SK-N-SH (cell line): ENCODE results near the gene BTN3A1. TPM values are rescaled to one million over a fixed set of nuclear protein-coding genes. Genes with fewer than 3 reads are reported as not detected.
"Not testable (repeated sequence)": the region's sequence is repeated elsewhere in the genome, so short reads cannot be mapped to it uniquely, and the experiment has no call there.

Experiments
- CTCF ChIA-PET: fragments of 300-600, 350-600 bp; formaldehyde crosslinking; extraction: SDS; loops from one replicate; lab custom pipeline; 2021; lab: Yijun Ruan, JAX
- POLR2A ChIA-PET: fragments of 350-600 bp; sonication (Branson Sonifier 250); formaldehyde crosslinking; extraction: SDS; loops from one replicate; lab custom pipeline; 2020; ENCODE audit warnings: antibody characterized with exemption, inconsistent platforms; lab: Yijun Ruan, JAX
- DNase-seq: peaks from one replicate; pipeline ENCODE4 v3.0.0; 2012
- H2AFZ ChIP-seq: fragments of 200-600 bp; sonication (generic); 2 replicates; pipeline ENCODE4 v1.8.1; 2016; ENCODE audit warnings: antibody characterized with exemption, mild to moderate bottlenecking, low read depth
- H3F3A ChIP-seq: fragments of 200-600 bp; sonication (generic); replicated peaks from 2 replicates; pipeline ENCODE3; 2016; ENCODE audit warnings: antibody characterized with exemption, mild to moderate bottlenecking; ENCODE audit not compliant: insufficient read depth
- H3K27ac ChIP-seq, 2 experiments: fragments of 200-500 bp in 1 of 2; fragments of 200-600 bp in 1 of 2; sonication (Bioruptor generic) in 1 of 2; sonication (generic), shearing (Covaris generic) in 1 of 2; 2 replicates each; pipeline versions ENCODE4 v1.5.1 to v1.6.1; 2014 to 2016; ENCODE audit warnings: low read depth in 2 of 2, inconsistent platforms in 1 of 2, low read length in 1 of 2, mild to moderate bottlenecking in 1 of 2, mixed read lengths in 1 of 2
- H3K27me3 ChIP-seq: fragments of 200-600 bp; sonication (generic), shearing (Covaris generic); 2 replicates; pipeline ENCODE4 v1.6.1; 2016; ENCODE audit warnings: mixed run types; ENCODE audit not compliant: insufficient read depth
- H3K36me3 ChIP-seq, 2 experiments: fragments of 200-500 bp in 1 of 2; fragments of 200-600 bp in 1 of 2; sonication (Bioruptor generic) in 1 of 2; sonication (generic) in 1 of 2; replicated peaks in 1 of 2; 2 replicates each; pipeline versions ENCODE3 to v1.5.1; 2014 to 2016; ENCODE audit warnings: low read length in 1 of 2, mild to moderate bottlenecking in 1 of 2; ENCODE audit not compliant: insufficient read depth in 2 of 2, control insufficient read depth in 1 of 2
- H3K4me1 ChIP-seq, 2 experiments: fragments of 200-500 bp in 1 of 2; fragments of 200-600 bp in 1 of 2; sonication (Bioruptor generic) in 1 of 2; sonication (generic), shearing (Covaris generic) in 1 of 2; 2 replicates each; pipeline versions ENCODE4 v1.5.1 to v1.6.1; 2014 to 2016; ENCODE audit warnings: low read depth in 1 of 2, low read length in 1 of 2, mixed run types in 1 of 2; ENCODE audit not compliant: insufficient read depth in 2 of 2, control insufficient read depth in 1 of 2
- H3K4me2 ChIP-seq: fragments of 200-600 bp; sonication (generic), shearing (Covaris generic); 2 replicates; pipeline ENCODE4 v1.6.1; 2017; ENCODE audit warnings: mixed run types
- H3K4me3 ChIP-seq, 2 experiments: fragments of 200-500 bp in 1 of 2; fragments of 200-600 bp in 1 of 2; sonication (Bioruptor generic) in 1 of 2; sonication (generic), shearing (Covaris generic) in 1 of 2; 2 replicates each; pipeline versions ENCODE4 v1.5.1 to v1.8.1; 2014 to 2016; ENCODE audit warnings: low read depth in 2 of 2, inconsistent platforms in 1 of 2, low read length in 1 of 2, mild to moderate bottlenecking in 1 of 2, mixed read lengths in 1 of 2, moderate library complexity in 1 of 2
- H3K79me2 ChIP-seq: fragments of 200-600 bp; sonication (generic); 2 replicates; pipeline ENCODE4 v1.8.1; 2017; ENCODE audit warnings: mild to moderate bottlenecking; ENCODE audit not compliant: insufficient read depth
- H3K9ac ChIP-seq: fragments of 200-600 bp; sonication (generic); 2 replicates; pipeline ENCODE4 v1.6.1; 2017; ENCODE audit warnings: mixed run types
- H3K9me2 ChIP-seq: fragments of 200-600 bp; sonication (generic); 2 replicates; pipeline ENCODE4 v1.6.1; 2017; ENCODE audit warnings: mixed run types
- H3K9me3 ChIP-seq: fragments of 200-600 bp; sonication (generic); 2 replicates; pipeline ENCODE4 v1.6.1; 2017; ENCODE audit warnings: mixed run types, mild to moderate bottlenecking, moderate library complexity
- H4K20me1 ChIP-seq: fragments of 200-600 bp; sonication (generic); 2 replicates; pipeline ENCODE4 v1.6.1; 2017; ENCODE audit warnings: mild to moderate bottlenecking, mixed run types; ENCODE audit not compliant: insufficient read depth
- CHD2 ChIP-seq: fragments of 150-350 bp; IDR thresholded peaks from 2 replicates; pipeline ENCODE4 v1.6.1; 2018; ENCODE audit warnings: low read length; ENCODE audit not compliant: partially characterized antibody
- EZH2phosphoT487 ChIP-seq: fragments of 200-600 bp; sonication (generic); IDR thresholded peaks from 2 replicates; pipeline ENCODE4 v1.6.1; 2017; ENCODE audit warnings: low read depth, mixed run types, mild to moderate bottlenecking, antibody characterized with exemption, moderate library complexity, borderline replicate concordance
- FOSL2 ChIP-seq: IDR thresholded peaks from 2 replicates; pipeline ENCODE4 v1.4.0; 2012; ENCODE audit warnings: low read depth, mild to moderate bottlenecking, moderate library complexity, borderline replicate concordance
- MEF2A ChIP-seq: IDR thresholded peaks from 2 replicates; pipeline ENCODE4 v1.4.0; 2012; ENCODE audit warnings: low read depth, borderline replicate concordance
- MXI1 ChIP-seq: IDR thresholded peaks from 2 replicates; pipeline ENCODE4 v1.6.1; 2012; ENCODE audit warnings: mild to moderate bottlenecking, low read depth, low read length, improper control_type of control experiment
- NFIC ChIP-seq: IDR thresholded peaks from 2 replicates; pipeline ENCODE4 v1.4.0; 2012; ENCODE audit warnings: borderline replicate concordance
- SMC3 ChIP-seq: IDR thresholded peaks from 2 replicates; pipeline ENCODE4 v1.6.1; 2012; ENCODE audit warnings: low read depth, low read length, improper control_type of control experiment
- TAF1 ChIP-seq: IDR thresholded peaks from 2 replicates; pipeline ENCODE4 v1.6.1; 2012; ENCODE audit warnings: low read depth, mild to moderate bottlenecking, low read length, moderate library complexity, borderline replicate concordance
- TCF12 ChIP-seq: IDR thresholded peaks from 2 replicates; pipeline ENCODE4 v1.4.0; 2012
- TEAD4 ChIP-seq: IDR thresholded peaks from 2 replicates; pipeline ENCODE4 v1.4.0; 2012; ENCODE audit warnings: mild to moderate bottlenecking, borderline replicate concordance; ENCODE audit not compliant: insufficient read depth
- YY1 ChIP-seq: IDR thresholded peaks from 2 replicates; pipeline ENCODE4 v1.4.0; 2012; ENCODE audit warnings: low read depth, mild to moderate bottlenecking
- WGBS: methylation state at CpG from one replicate; pipeline ENCODE4 v1.1.6; 2017; ENCODE audit warnings: low lambda C conversion rate; 5-methylcytosine and 5-hydroxymethylcytosine counted together
- polyA plus RNA-seq, 3 experiments: library from polyadenylated mRNA; depleted of rRNA; stranded (reverse); fragments of >200 nt; gene quantifications; 2 replicates each; pipeline ENCODE4 v1.2.3, GENCODE V29; 2012
- TF ChIP-seq, protein P1 (sequence below): IDR thresholded peaks from 2 replicates; pipeline ENCODE4; 2012
- TF ChIP-seq, protein P2 (sequence below): IDR thresholded peaks from 2 replicates; pipeline ENCODE4 v1.4.0; 2012; ENCODE audit warnings: low read depth, borderline replicate concordance
- TF ChIP-seq, protein P3 (sequence below): fragments of 200-600 bp; sonication (generic); IDR thresholded peaks from 2 replicates; pipeline ENCODE4 v1.6.1; 2017; ENCODE audit warnings: antibody characterized with exemption, mild to moderate bottlenecking, moderate library complexity

The BTN3A1 gene
- polyA plus RNA-seq, 1 of the 3 experiments (the other 2 are of a cell fraction) = 14.2 TPM

DNA sequence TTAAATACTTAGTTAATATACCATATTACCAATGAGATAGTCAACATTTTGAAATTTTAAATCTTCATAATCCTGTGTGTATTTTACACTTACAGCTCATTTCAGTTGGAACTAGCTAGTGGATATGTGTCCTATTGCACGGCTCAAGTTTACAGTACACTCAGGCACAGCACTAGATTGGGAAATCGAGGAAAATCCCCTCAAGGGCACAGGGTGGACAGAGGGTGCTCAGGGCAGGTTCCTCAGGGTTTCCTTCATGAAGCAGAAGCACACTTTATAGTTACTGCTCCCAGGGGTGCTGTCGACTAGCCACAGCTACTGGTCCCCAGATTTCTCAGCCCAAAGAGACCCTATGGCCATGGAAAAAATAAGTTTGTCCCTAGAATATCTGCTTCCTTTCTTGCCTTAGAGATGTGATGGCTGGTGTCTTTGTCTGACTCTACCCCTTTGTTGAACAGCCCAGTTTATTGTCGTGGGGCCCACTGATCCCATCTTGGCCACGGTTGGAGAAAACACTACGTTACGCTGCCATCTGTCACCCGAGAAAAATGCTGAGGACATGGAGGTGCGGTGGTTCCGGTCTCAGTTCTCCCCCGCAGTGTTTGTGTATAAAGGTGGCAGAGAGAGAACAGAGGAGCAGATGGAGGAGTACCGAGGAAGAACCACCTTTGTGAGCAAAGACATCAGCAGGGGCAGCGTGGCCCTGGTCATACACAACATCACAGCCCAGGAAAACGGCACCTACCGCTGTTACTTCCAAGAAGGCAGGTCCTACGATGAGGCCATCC is 57.1 kb downstream of the BTN3A1 start:
- Histone ChIP-seq H4K20me1 (no peaks in the 10 kb centered on the region), H3K9ac (no peak overlapping the region), H3K4me2 (peak overlapping the region; percentile 90), H3K9me2 (no peaks in the 10 kb centered on the region), H3F3A (no peaks in the 10 kb centered on the region), H3K4me3 (peak overlapping the region in 1 of 2 experiments; percentile 8; a peak in 2 of 4 replicates), H3K36me3 (peaks cover 30 to 33% of the 10 kb centered on the region in 2 experiments), H2AFZ (no peak overlapping the region), H3K27ac (no peak overlapping the region), H3K9me3 (no peaks in the 10 kb centered on the region), H3K4me1 (peaks cover 13 to 18% of the 10 kb centered on the region in 2 experiments; a peak in 1 of 4 replicates), H3K27me3 (no peaks in the 10 kb centered on the region), H3K79me2 (peaks cover 46% of the 10 kb centered on the region)
- TF ChIP-seq, protein P1, sequence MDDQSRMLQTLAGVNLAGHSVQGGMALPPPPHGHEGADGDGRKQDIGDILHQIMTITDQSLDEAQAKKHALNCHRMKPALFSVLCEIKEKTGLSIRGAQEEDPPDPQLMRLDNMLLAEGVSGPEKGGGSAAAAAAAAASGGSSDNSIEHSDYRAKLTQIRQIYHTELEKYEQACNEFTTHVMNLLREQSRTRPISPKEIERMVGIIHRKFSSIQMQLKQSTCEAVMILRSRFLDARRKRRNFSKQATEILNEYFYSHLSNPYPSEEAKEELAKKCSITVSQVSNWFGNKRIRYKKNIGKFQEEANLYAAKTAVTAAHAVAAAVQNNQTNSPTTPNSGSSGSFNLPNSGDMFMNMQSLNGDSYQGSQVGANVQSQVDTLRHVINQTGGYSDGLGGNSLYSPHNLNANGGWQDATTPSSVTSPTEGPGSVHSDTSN = no peak
- TF ChIP-seq TAF1 = no peak
- POLR2A ChIA-PET = no interaction called here
- WGBS = 82% methylated on average over 16 of the region's 16 CpGs
- no peak for DNase-seq
- CTCF ChIA-PET = no interaction called here

DNA sequence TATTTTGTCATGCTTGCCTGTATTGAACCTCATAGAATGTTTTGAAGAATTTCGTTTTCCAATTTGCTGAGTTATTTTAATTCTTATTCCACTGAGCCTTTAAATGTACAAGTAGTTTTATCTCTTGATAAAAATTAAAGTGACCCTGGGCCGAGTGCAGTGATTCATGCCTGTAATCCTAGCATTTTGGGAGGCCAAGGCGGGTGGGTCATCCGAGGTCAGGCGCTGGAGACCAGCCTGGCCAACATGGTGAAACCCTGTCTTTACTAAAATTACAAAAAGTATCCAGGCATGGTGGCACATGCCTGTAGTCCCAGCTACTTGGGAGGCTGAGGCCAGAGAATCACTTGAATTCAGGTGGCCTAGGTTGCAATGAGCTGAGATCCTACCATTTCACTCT is 59.3 kb downstream of the BTN3A1 start:
- H3K9me3 ChIP-seq, H3K4me3 ChIP-seq, H3F3A ChIP-seq, H4K20me1 ChIP-seq, H3K9ac ChIP-seq, POLR2A ChIA-PET, H3K27ac ChIP-seq, H3K27me3 ChIP-seq, H3K9me2 ChIP-seq, H2AFZ ChIP-seq, DNase-seq: not testable (repeated sequence)
- Histone ChIP-seq H3K4me2 (peak overlapping the region; percentile 30), H3K4me1 (peaks cover 13 to 18% of the 10 kb centered on the region in 2 experiments; a peak in 1 of 4 replicates), H3K79me2 (peaks cover 46% of the 10 kb centered on the region), H3K36me3 (peaks cover 51 to 54% of the 10 kb centered on the region in 2 experiments)
- 78% methylated on average over 5 of the region's 5 CpGs for WGBS
- CTCF ChIA-PET = interaction anchor here (1.8 kb wide), 1 partner anchor 120 kb away, joined by 8 read pairs; no protein-coding TSS in a partner anchor

DNA sequence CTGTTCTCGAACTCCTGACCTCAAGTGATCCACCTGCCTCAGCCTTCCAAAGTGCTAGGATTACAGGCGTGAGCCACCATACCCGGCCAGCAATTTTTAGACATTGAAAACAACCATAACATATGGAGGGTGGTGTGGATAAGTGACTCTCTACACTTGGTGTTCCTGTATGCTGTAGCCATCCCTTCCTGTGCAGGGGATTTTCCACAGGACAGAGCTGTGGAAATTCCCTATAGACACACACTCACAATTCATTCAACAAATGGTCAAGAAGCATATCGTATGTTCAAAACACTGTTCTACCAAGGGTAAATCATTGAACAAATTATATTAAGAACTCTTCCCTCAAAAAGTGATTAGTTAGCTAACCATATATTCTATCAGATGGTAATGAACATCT is 61.9 kb downstream of the BTN3A1 start:
- no peaks in the 10 kb centered on the region for H3K9me3 ChIP-seq
- POLR2A ChIA-PET = no interaction called here
- CTCF ChIA-PET = interaction anchor here (0.9 kb wide), 1 partner anchor 122 kb away, joined by 3 read pairs; no protein-coding TSS in a partner anchor
- no peak overlapping the region for H3K9ac ChIP-seq
- peaks cover 69 to 77% of the 10 kb centered on the region in 2 experiments for H3K36me3 ChIP-seq
- H3K27me3 ChIP-seq = no peaks in the 10 kb centered on the region
- H2AFZ ChIP-seq = no peak overlapping the region
- no peak overlapping the region for H3K4me2 ChIP-seq
- H3K4me1 ChIP-seq = peaks cover 8 to 10% of the 10 kb centered on the region in 2 experiments; a peak in 1 of 4 replicates
- no peaks in the 10 kb centered on the region for H3K9me2 ChIP-seq
- DNase-seq = no peak
- WGBS = 96% methylated on average over 3 of the region's 4 CpGs
- H3K79me2 ChIP-seq = peaks cover 35% of the 10 kb centered on the region
- H3K27ac ChIP-seq = no peak overlapping the region
- peaks cover 3% of the 10 kb centered on the region for H3F3A ChIP-seq
- no peak overlapping the region for H3K4me3 ChIP-seq
- no peaks in the 10 kb centered on the region for H4K20me1 ChIP-seq
- no peak for TF ChIP-seq SMC3
- TF ChIP-seq TCF12 = no peak
- no peak for TF ChIP-seq EZH2phosphoT487
- TF ChIP-seq TEAD4 = no peak
- TF ChIP-seq YY1 = no peak
- no peak for TF ChIP-seq CHD2
- no peak for TF ChIP-seq NFIC
- no peak for TF ChIP-seq FOSL2
- TF ChIP-seq MEF2A = no peak
- TF ChIP-seq MXI1 = no peak
- TF ChIP-seq, protein P2, sequence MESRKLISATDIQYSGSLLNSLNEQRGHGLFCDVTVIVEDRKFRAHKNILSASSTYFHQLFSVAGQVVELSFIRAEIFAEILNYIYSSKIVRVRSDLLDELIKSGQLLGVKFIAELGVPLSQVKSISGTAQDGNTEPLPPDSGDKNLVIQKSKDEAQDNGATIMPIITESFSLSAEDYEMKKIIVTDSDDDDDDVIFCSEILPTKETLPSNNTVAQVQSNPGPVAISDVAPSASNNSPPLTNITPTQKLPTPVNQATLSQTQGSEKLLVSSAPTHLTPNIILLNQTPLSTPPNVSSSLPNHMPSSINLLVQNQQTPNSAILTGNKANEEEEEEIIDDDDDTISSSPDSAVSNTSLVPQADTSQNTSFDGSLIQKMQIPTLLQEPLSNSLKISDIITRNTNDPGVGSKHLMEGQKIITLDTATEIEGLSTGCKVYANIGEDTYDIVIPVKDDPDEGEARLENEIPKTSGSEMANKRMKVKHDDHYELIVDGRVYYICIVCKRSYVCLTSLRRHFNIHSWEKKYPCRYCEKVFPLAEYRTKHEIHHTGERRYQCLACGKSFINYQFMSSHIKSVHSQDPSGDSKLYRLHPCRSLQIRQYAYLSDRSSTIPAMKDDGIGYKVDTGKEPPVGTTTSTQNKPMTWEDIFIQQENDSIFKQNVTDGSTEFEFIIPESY = no peak
- TF ChIP-seq, protein P3, sequence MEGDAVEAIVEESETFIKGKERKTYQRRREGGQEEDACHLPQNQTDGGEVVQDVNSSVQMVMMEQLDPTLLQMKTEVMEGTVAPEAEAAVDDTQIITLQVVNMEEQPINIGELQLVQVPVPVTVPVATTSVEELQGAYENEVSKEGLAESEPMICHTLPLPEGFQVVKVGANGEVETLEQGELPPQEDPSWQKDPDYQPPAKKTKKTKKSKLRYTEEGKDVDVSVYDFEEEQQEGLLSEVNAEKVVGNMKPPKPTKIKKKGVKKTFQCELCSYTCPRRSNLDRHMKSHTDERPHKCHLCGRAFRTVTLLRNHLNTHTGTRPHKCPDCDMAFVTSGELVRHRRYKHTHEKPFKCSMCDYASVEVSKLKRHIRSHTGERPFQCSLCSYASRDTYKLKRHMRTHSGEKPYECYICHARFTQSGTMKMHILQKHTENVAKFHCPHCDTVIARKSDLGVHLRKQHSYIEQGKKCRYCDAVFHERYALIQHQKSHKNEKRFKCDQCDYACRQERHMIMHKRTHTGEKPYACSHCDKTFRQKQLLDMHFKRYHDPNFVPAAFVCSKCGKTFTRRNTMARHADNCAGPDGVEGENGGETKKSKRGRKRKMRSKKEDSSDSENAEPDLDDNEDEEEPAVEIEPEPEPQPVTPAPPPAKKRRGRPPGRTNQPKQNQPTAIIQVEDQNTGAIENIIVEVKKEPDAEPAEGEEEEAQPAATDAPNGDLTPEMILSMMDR = no peak
